Keratinocyte (primary cell): Measurements from ENCODE around the gene YAF2. TPM values are rescaled to one million over a fixed set of nuclear protein-coding genes. Genes with fewer than 3 reads are reported as not detected.

ENCODE experiments used
- DNase-seq: peaks from one replicate; pipeline ENCODE4 v3.0.0-alpha.2; 2011; ENCODE audit warnings: low read depth, missing footprints, low spot score
- FAIRE-seq: peaks from 2 replicates; lab custom pipeline; 2011; peaks lifted over from hg19 to GRCh38; lab: Jason Lieb, UNC
- H2AFZ ChIP-seq: 2 replicates; pipeline ENCODE4 v1.6.0; 2012; ENCODE audit warnings: low read length, control low read depth, inconsistent platforms; ENCODE audit not compliant: control insufficient read depth
- H3K27ac ChIP-seq: 2 replicates; pipeline ENCODE4 v1.5.1; 2011; ENCODE audit warnings: low read length; ENCODE audit not compliant: control insufficient read depth, insufficient read depth
- H3K27me3 ChIP-seq: 3 replicates; pipeline ENCODE4 v1.6.0; 2011; ENCODE audit warnings: low read length; ENCODE audit not compliant: control insufficient read depth, insufficient read depth; ENCODE audit errors: extremely low read depth
- H3K36me3 ChIP-seq, 2 experiments: 2 replicates in 1 of 2; 3 replicates in 1 of 2; pipeline ENCODE4 v1.5.1; 2011; ENCODE audit warnings: low read length in 2 of 2, mild to moderate bottlenecking in 1 of 2; ENCODE audit not compliant: control insufficient read depth in 2 of 2, insufficient read depth in 2 of 2; ENCODE audit errors: extremely low read depth in 1 of 2
- H3K4me1 ChIP-seq: 3 replicates; pipeline ENCODE4 v1.5.1; 2011; ENCODE audit warnings: low read length; ENCODE audit not compliant: control insufficient read depth, insufficient read depth; ENCODE audit errors: extremely low read depth
- H3K4me2 ChIP-seq: 3 replicates; pipeline ENCODE4 v1.6.0; 2011; ENCODE audit warnings: low read depth, low read length; ENCODE audit not compliant: control insufficient read depth, insufficient read depth; ENCODE audit errors: extremely low read depth
- H3K4me3 ChIP-seq, 3 experiments: fragments of 200-600 bp in 1 of 3; sonication (generic) in 1 of 3; 2 replicates in 2 of 3; 3 replicates in 1 of 3; pipeline ENCODE4 v1.5.1; 2011 to 2016; ENCODE audit warnings: low read length in 3 of 3, mild to moderate bottlenecking in 3 of 3, control low read depth in 2 of 3, inconsistent platforms in 1 of 3, low read depth in 1 of 3, mixed read lengths in 1 of 3, mixed run types in 1 of 3, moderate library complexity in 1 of 3; ENCODE audit not compliant: control insufficient read depth in 2 of 3, insufficient read depth in 2 of 3; ENCODE audit errors: extremely low read depth in 1 of 3
- H3K79me2 ChIP-seq: 2 replicates; pipeline ENCODE4 v1.6.0; 2012; ENCODE audit warnings: low read length; ENCODE audit not compliant: control insufficient read depth, insufficient read depth
- H3K9ac ChIP-seq: 3 replicates; pipeline ENCODE4 v1.6.0; 2011; ENCODE audit warnings: low read length; ENCODE audit not compliant: control insufficient read depth, insufficient read depth; ENCODE audit errors: extremely low read depth
- H3K9me1 ChIP-seq: 3 replicates; pipeline ENCODE4 v1.6.0; 2011; ENCODE audit warnings: low read length; ENCODE audit not compliant: control insufficient read depth, insufficient read depth; ENCODE audit errors: extremely low read depth
- H3K9me3 ChIP-seq: 2 replicates; pipeline ENCODE4 v1.5.1; 2012; ENCODE audit warnings: low read depth, low read length; ENCODE audit not compliant: control insufficient read depth
- H4K20me1 ChIP-seq: 3 replicates; pipeline ENCODE4 v1.6.0; 2011; ENCODE audit warnings: low read length; ENCODE audit not compliant: control insufficient read depth, insufficient read depth; ENCODE audit errors: extremely low read depth
- EZH2 ChIP-seq: IDR thresholded peaks from one replicate; pipeline ENCODE4 v1.6.1; 2012; ENCODE audit warnings: inconsistent platforms, mild to moderate bottlenecking, low read length, moderate library complexity
- dilution Hi-C: fragments of 300-500 bp; cut with MboI; formaldehyde crosslinking; loops from one replicate; pipeline ENCODE4 v1.7.0; 2020; ENCODE audit warnings: low sequenced_read_pairs; ENCODE audit not compliant: extremely low pct_ligation_motif_present
- polyA plus RNA-seq, 5 experiments: library from polyadenylated mRNA; depleted of rRNA in 3 of 5; stranded (reverse) in 3 of 5; stranded (forward) in 1 of 5; unstranded in 1 of 5; fragments of >200 nt; gene quantifications; 1 replicate in 1 of 5; 2 replicates in 3 of 5; 3 replicates in 1 of 5; pipeline versions ENCODE4 v1.2.1 to v1.2.3, GENCODE V29; 2011 to 2012; ENCODE audit warnings: missing spikeins in 2 of 5, low read depth in 1 of 5, low replicate concordance in 1 of 5
- TF ChIP-seq, protein P1 (sequence below), 3 experiments: IDR thresholded peaks in 1 of 3; conservative IDR thresholded peaks in 1 of 3; optimal IDR thresholded peaks in 1 of 3; 2 replicates in 2 of 3; 3 replicates in 1 of 3; pipeline versions ENCODE3 to v1.5.1; 2011; ENCODE audit warnings: low read length in 3 of 3, mild to moderate bottlenecking in 3 of 3, moderate library complexity in 2 of 3, control low read depth in 1 of 3, inconsistent platforms in 1 of 3; ENCODE audit not compliant: insufficient read depth in 2 of 3; ENCODE audit errors: extremely low read depth in 1 of 3

Gene YAF2
- polyA plus RNA-seq, 1 donor (not counting 4 experiments of a cell fraction or from before 2014, with no cell fraction given) = 15.3 TPM

DNA sequence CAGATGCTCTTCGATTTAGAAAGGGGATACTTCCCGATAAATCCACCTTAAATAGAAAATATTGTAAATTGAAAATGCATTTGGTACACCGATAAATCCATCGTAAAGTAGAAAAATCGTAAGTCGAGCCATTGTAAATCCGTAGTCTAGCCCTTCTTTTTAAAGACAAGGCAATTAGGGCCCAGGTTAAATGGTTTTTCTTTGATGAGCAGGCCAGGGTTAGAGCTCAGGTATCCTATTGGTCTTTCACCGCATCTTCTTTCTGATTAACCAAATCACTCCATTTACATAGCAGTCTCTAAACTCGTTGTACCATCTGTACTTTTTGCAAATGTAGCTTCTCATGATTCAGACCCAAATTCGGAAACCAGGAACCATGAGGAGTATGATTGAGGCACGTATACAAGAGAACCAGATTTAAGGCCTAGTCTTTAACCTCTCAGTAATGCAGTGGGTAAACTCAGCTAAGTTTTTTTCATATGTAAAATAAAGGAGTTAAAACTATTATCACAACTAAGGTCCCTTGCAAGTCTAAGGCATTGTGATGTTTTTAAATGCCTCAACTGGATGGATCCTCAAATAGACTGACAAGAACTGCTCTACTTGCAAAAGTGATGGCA is 2.2 kb upstream of the YAF2 start:
- no peak overlapping the region for H3K4me2 ChIP-seq
- no peak overlapping the region for H3K4me3 ChIP-seq
- dilution Hi-C loops = no loop called here
- H3K27ac ChIP-seq = no peak overlapping the region
- DNase-seq (no peak), FAIRE-seq (no peak)
- H3K9me3 ChIP-seq = no peaks in the 10 kb centered on the region
- no peaks in the 10 kb centered on the region for H4K20me1 ChIP-seq
- no peaks in the 10 kb centered on the region for H3K27me3 ChIP-seq
- peaks cover 2% of the 10 kb centered on the region for H3K4me1 ChIP-seq
- no peak overlapping the region for H2AFZ ChIP-seq
- peaks cover 0 to 1% of the 10 kb centered on the region in 2 experiments for H3K36me3 ChIP-seq
- peaks cover 10% of the 10 kb centered on the region for H3K79me2 ChIP-seq
- no peaks in the 10 kb centered on the region for H3K9me1 ChIP-seq
- TF ChIP-seq EZH2 = no peak
- TF ChIP-seq, protein P1, sequence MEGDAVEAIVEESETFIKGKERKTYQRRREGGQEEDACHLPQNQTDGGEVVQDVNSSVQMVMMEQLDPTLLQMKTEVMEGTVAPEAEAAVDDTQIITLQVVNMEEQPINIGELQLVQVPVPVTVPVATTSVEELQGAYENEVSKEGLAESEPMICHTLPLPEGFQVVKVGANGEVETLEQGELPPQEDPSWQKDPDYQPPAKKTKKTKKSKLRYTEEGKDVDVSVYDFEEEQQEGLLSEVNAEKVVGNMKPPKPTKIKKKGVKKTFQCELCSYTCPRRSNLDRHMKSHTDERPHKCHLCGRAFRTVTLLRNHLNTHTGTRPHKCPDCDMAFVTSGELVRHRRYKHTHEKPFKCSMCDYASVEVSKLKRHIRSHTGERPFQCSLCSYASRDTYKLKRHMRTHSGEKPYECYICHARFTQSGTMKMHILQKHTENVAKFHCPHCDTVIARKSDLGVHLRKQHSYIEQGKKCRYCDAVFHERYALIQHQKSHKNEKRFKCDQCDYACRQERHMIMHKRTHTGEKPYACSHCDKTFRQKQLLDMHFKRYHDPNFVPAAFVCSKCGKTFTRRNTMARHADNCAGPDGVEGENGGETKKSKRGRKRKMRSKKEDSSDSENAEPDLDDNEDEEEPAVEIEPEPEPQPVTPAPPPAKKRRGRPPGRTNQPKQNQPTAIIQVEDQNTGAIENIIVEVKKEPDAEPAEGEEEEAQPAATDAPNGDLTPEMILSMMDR (optimal IDR thresholded peaks at IDR 0.05 in 1 of 3, IDR thresholded peaks at IDR 0.05 in 1 of 3, conservative IDR thresholded peaks at IDR 0.05 in 1 of 3; ENCODE audit: extremely low read depth in 1 of 3, insufficient read depth in 2 of 3, low read length in 3 of 3) = no peak
- no peak overlapping the region for H3K9ac ChIP-seq

DNA sequence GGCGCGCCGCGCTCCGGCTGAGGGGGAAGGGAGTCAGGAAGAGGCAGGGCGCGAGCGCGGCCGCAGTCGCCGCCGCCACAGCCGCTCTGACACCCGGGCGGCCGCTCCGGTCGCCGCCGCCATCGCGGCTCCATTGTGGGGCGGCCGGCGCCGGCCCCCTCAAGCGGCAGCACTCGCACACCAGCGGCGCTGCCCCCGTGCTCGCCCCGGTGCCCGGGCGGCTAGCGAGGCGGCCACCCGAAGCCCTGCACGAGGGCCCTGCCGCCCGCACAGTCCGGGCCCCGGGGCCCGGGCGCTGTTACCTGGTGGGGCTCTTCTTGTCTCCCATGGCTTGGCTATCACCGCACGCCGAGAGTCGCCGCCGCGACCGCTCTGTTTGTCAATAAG is 202 bp downstream of the YAF2 start:
- H4K20me1 ChIP-seq = no peaks in the 10 kb centered on the region
- no peaks in the 10 kb centered on the region for H3K27me3 ChIP-seq
- H3K36me3 ChIP-seq = peaks cover 0 to 5% of the 10 kb centered on the region in 2 experiments
- peak overlapping the region; percentile 46 for H2AFZ ChIP-seq
- H3K27ac ChIP-seq = peak overlapping the region; percentile 66
- no peaks in the 10 kb centered on the region for H3K9me3 ChIP-seq
- H3K9ac ChIP-seq = peak overlapping the region; percentile 74
- peak overlapping the region; percentile 56 to 88 (median 77) for H3K4me3 ChIP-seq
- DNase-seq (no peak), FAIRE-seq (no peak)
- H3K4me2 ChIP-seq = no peak overlapping the region
- H3K4me1 ChIP-seq = peaks cover 2% of the 10 kb centered on the region
- TF ChIP-seq, protein P1 (optimal IDR thresholded peaks at IDR 0.05 in 1 of 3, IDR thresholded peaks at IDR 0.05 in 1 of 3, conservative IDR thresholded peaks at IDR 0.05 in 1 of 3; ENCODE audit: extremely low read depth in 1 of 3, insufficient read depth in 2 of 3, low read length in 3 of 3) = no peak
- TF ChIP-seq EZH2 = no peak
- dilution Hi-C loops = no loop called here
- H3K9me1 ChIP-seq = no peaks in the 10 kb centered on the region
- H3K79me2 ChIP-seq = peaks cover 17% of the 10 kb centered on the region
